Left ventricle myocardium inferior (tissue), 1 donor: ENCODE results near the gene MYRIP. TPM values are rescaled to one million over a fixed set of nuclear protein-coding genes. Genes with fewer than 3 reads are reported as not detected.
"Not testable (repeated sequence)": the region's sequence is repeated elsewhere in the genome, so short reads cannot be mapped to it uniquely, and the experiment has no call there.

Experiments used
- DNase-seq: peaks from one replicate; pipeline ENCODE4 v3.0.0-alpha.2; 2020
- H3K27ac ChIP-seq: fragments of 200-600 bp; replicated peaks from 2 replicates; pipeline ENCODE4 v1.8.0; 2021
- H3K27me3 ChIP-seq: fragments of 200-600 bp; 2 replicates; pipeline ENCODE4 v1.8.0; 2021; ENCODE audit warnings: low read depth
- H3K36me3 ChIP-seq: fragments of 200-600 bp; 2 replicates; pipeline ENCODE4 v1.8.0; 2021
- H3K4me1 ChIP-seq: fragments of 200-600 bp; 2 replicates; pipeline ENCODE4 v1.8.0; 2021
- H3K4me3 ChIP-seq: fragments of 200-600 bp; 2 replicates; pipeline ENCODE4 v1.8.0; 2021; ENCODE audit warnings: mild to moderate bottlenecking, moderate library complexity
- H3K9me3 ChIP-seq: fragments of 200-600 bp; replicated peaks from 2 replicates; pipeline ENCODE4 v1.8.0; 2021
- CTCF ChIP-seq: fragments of 200-600 bp; IDR thresholded peaks from 2 replicates; pipeline ENCODE4 v1.8.0; 2021; ENCODE audit warnings: antibody characterized with exemption, mild to moderate bottlenecking, borderline replicate concordance
- intact Hi-C: fragments of 100-400 bp; cut with micrococcal nuclease; formaldehyde crosslinking; loops from one replicate; pipeline ENCODE4 v1.11.0; 2022
- total RNA-seq: library from RNA; stranded (reverse); fragmentation: NEBNext Ultra II Directional; extraction: Animal tissue kit (Norgen Biotek cat#: 25700); gene quantifications from one replicate; pipeline ENCODE4 v1.2.1, GENCODE V29; 2021
- donor health status: DM: no; HTN: yes; CAD: no; lungs with severe emphysema.

The MYRIP gene
- total RNA-seq, 1 donor from 2014 or later: 1.5 TPM

- Histone ChIP-seq H3K36me3 (no peaks in the 10 kb centered on the region), H3K4me3 (no peak overlapping the region), H3K27me3 (no peaks in the 10 kb centered on the region), H3K4me1 (no peaks in the 10 kb centered on the region), H3K9me3 (no peaks in the 10 kb centered on the region), H3K27ac (no peak overlapping the region)
- DNase-seq: no peak
- intact Hi-C loops: no loop called here
- no peak for TF ChIP-seq CTCF
These were observed 14.5 kb upstream of the MYRIP start for GRCh38 chr3:39794880-39795279.

GRCh38 chr3:39801216-39801615, 8.2 kb upstream of the MYRIP start:
- H3K36me3 ChIP-seq: no peaks in the 10 kb centered on the region
- no peak overlapping the region for H3K27ac ChIP-seq
- peaks cover 6% of the 10 kb centered on the region for H3K9me3 ChIP-seq
- intact Hi-C loops: loop anchor here (10.0 kb wide), 1 partner anchor 374 kb away; no protein-coding TSS in a partner anchor
- no peak for TF ChIP-seq CTCF
- no peak overlapping the region for H3K4me3 ChIP-seq
- H3K27me3 ChIP-seq: peaks cover 6% of the 10 kb centered on the region
- no peak for DNase-seq
- H3K4me1 ChIP-seq: no peaks in the 10 kb centered on the region

- intact Hi-C loops: loop anchor here (10.0 kb wide), 1 partner anchor 372 kb away; no protein-coding TSS in a partner anchor
- not testable (repeated sequence) for H3K27ac ChIP-seq, H3K27me3 ChIP-seq, H3K4me3 ChIP-seq, H3K4me1 ChIP-seq, H3K36me3 ChIP-seq, DNase-seq, H3K9me3 ChIP-seq
These were observed 6.9 kb upstream of the MYRIP start for GRCh38 chr3:39802486-39802885.

- no peak for DNase-seq
- H3K9me3 ChIP-seq: peaks cover 6% of the 10 kb centered on the region
- TF ChIP-seq CTCF: no peak
- intact Hi-C loops: loop anchor here (10.0 kb wide), 1 partner anchor 371 kb away; no protein-coding TSS in a partner anchor
- H3K36me3 ChIP-seq: no peaks in the 10 kb centered on the region
- H3K4me1 ChIP-seq: peaks cover 8% of the 10 kb centered on the region
- no peak overlapping the region for H3K27ac ChIP-seq
- H3K4me3 ChIP-seq: no peak overlapping the region
- peaks cover 6% of the 10 kb centered on the region for H3K27me3 ChIP-seq
These were observed 5.5 kb upstream of the MYRIP start for GRCh38 chr3:39803956-39804355.

- Histone ChIP-seq H3K36me3 (no peaks in the 10 kb centered on the region), H3K27me3 (peaks cover 11% of the 10 kb centered on the region), H3K9me3 (peaks cover 6% of the 10 kb centered on the region), H3K4me1 (peaks cover 14% of the 10 kb centered on the region), H3K4me3 (no peak overlapping the region), H3K27ac (no peak overlapping the region)
- TF ChIP-seq CTCF: no peak
- intact Hi-C loops: loop anchor here (10.0 kb wide), 1 partner anchor 370 kb away; no protein-coding TSS in a partner anchor
- no peak for DNase-seq
These were observed 4.5 kb upstream of the MYRIP start for GRCh38 chr3:39804951-39805350.

- intact Hi-C loops: loop anchor here (10.0 kb wide), 1 partner anchor 369 kb away; no protein-coding TSS in a partner anchor
- no peak for TF ChIP-seq CTCF
- Histone ChIP-seq H3K4me1 (peaks cover 21% of the 10 kb centered on the region), H3K27ac (no peak overlapping the region), H3K27me3 (peaks cover 18% of the 10 kb centered on the region), H3K36me3 (no peaks in the 10 kb centered on the region), H3K4me3 (no peak overlapping the region), H3K9me3 (peaks cover 6% of the 10 kb centered on the region)
- DNase-seq: no peak
These were observed 3.8 kb upstream of the MYRIP start for GRCh38 chr3:39805650-39806049.
